ENCODE data around the gene HOXB4.

The HOXB4 gene

DNA sequence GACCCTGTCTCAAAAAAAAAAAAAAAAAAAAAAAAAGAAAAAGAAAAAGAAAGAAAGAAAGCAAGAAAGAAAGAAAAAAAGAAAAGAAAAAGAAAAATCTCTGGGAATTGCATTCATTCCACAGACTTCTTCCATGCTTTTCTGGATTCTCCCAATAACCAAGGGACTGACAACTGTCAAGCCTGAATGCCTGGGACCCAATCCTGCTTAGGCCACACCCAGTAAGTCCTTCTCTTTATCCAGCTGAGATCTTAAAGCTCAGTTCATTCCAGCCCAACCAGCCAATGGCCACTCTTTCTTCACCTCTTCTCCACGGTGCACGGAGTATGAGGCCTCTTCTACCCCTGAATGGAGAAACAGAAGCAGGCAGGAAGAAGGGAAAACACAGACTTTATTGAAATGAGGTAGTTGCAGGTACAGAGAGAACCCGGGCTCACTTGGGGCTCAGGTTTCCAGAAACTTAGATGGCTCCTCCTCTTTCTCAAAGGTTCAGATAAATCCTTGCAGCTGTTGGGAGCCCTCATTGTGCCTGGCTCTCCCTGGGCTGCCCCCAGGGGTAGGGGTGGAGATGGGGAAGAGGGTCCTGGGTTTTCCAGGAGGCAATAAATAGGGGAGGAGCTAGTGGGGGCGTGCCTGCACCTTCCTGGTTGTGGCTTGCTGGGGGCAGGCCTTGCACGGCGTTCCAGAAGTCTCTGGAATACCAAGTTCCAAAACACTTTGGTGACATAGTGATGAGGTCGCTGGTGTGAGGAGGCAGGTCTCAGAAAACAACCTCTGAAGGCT lies 49.8 kb downstream of the HOXB4 start:
- no peak for DNase-seq (ENCODE audit: extremely low read depth, low read depth)
- TF ChIP-seq, protein P1, sequence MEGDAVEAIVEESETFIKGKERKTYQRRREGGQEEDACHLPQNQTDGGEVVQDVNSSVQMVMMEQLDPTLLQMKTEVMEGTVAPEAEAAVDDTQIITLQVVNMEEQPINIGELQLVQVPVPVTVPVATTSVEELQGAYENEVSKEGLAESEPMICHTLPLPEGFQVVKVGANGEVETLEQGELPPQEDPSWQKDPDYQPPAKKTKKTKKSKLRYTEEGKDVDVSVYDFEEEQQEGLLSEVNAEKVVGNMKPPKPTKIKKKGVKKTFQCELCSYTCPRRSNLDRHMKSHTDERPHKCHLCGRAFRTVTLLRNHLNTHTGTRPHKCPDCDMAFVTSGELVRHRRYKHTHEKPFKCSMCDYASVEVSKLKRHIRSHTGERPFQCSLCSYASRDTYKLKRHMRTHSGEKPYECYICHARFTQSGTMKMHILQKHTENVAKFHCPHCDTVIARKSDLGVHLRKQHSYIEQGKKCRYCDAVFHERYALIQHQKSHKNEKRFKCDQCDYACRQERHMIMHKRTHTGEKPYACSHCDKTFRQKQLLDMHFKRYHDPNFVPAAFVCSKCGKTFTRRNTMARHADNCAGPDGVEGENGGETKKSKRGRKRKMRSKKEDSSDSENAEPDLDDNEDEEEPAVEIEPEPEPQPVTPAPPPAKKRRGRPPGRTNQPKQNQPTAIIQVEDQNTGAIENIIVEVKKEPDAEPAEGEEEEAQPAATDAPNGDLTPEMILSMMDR (IDR thresholded peaks at IDR 0.05; ENCODE audit: low read depth, low read length, missing control alignments), result no peak
- no peak overlapping the region for H3K4me3 ChIP-seq (replicated peaks; ENCODE audit: low read depth, low read length)

DNA sequence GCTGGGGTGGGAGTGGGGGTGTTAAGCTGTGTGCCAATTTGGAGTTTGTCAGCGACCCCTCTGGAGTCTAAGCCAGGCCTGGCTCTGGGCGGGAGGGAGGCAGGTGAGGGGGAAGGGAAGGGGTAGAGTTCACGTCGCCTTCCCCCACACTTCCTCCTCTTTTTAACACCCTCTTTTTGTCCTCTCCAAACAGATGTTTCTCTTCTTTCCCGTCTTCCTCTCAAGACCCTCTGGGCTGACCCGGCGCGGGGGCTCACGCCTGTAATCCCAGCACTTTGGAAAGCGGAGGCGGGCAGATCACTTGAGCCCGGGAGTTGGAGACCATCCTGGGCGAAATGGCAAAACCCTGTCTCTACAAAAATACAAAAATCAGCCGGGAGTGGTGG lies 50.6 kb downstream of the HOXB4 start:
- no peak overlapping the region for H3K4me3 ChIP-seq (replicated peaks; ENCODE audit: low read depth, low read length)
- TF ChIP-seq, protein P1 (IDR thresholded peaks at IDR 0.05; ENCODE audit: low read depth, low read length, missing control alignments), result no peak
- DNase-seq (ENCODE audit: extremely low read depth, low read depth), result no peak

DNA sequence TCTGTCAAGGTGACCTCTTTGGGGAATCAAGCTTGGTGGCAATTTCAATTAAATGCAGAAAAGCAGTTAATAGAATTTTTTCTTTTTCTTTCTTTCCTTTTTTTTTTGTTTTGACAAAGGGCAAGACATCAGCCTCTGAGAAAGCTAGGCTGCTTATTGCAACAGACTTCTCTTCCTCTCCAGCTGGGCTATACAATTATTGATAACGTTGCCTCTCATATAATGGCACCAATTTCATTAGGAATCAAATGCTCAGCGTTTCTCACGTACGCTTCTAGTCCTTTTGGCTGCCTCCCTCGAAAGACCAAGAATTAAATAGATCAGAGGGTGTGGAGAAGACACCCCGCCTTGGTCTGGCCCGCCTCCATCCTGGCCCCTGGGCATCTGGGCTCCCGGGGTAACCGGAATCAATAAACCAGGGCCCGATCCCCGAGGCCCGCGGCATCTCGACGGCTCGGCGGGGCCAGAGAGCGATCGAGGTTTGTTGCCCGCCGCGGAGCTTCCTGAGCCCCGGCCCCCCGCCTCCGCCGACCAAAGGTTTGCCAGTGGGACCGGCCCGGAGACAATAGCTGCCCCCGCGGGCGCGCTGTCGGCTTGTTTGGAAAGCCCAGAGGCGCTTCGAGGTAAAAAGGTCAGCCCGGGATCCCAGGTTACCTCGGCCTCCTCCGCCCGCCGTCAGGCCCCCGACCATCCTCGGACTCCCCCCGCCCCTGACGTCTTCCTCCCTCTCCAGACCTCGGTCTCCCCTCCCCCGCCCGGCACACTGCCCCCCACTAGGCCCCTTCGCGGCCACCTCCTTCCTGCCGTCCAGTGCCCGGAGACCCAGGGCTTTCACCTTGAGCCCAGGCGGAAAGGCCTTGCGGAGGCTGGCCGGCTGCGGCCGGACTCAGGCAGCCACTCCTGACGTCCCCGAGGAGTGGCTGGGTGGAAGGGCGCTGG lies 51.3 kb downstream of the HOXB4 start:
- no peak for DNase-seq (ENCODE audit: extremely low read depth, low read depth)
- no peak overlapping the region for H3K4me3 ChIP-seq (replicated peaks; ENCODE audit: low read depth, low read length)
- TF ChIP-seq, protein P1 (IDR thresholded peaks at IDR 0.05; ENCODE audit: low read depth, low read length, missing control alignments), result no peak
